ENCODE data around the gene PPFIBP2. TPM values are rescaled to one million over a fixed set of nuclear protein-coding genes. Genes with fewer than 3 reads are reported as not detected.

PPFIBP2 gene
- total RNA-seq, 1 experiment from 2014 or later = 5.7 TPM

DNA sequence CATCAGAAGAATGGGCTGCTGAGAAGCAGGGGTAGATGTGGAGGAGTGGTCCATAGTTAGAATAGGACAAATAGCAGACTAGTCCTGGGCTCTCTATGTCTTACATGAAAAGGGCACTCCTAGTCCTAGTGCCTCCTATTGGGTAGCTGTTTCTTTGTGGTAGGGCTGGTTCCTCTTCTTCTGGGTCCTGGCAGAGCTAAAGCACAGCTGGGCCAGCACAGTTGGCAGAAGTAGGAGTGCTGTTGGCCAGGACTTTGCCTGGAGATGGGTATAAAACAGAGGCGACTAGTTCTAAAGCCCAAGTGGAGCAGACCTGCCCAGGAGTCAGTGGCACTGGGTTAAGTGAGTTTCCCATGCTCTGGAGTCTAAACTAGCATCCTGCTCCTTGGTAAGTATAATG is 55.2 kb downstream of the PPFIBP2 start (continued):
- TF ChIP-seq, protein P1, sequence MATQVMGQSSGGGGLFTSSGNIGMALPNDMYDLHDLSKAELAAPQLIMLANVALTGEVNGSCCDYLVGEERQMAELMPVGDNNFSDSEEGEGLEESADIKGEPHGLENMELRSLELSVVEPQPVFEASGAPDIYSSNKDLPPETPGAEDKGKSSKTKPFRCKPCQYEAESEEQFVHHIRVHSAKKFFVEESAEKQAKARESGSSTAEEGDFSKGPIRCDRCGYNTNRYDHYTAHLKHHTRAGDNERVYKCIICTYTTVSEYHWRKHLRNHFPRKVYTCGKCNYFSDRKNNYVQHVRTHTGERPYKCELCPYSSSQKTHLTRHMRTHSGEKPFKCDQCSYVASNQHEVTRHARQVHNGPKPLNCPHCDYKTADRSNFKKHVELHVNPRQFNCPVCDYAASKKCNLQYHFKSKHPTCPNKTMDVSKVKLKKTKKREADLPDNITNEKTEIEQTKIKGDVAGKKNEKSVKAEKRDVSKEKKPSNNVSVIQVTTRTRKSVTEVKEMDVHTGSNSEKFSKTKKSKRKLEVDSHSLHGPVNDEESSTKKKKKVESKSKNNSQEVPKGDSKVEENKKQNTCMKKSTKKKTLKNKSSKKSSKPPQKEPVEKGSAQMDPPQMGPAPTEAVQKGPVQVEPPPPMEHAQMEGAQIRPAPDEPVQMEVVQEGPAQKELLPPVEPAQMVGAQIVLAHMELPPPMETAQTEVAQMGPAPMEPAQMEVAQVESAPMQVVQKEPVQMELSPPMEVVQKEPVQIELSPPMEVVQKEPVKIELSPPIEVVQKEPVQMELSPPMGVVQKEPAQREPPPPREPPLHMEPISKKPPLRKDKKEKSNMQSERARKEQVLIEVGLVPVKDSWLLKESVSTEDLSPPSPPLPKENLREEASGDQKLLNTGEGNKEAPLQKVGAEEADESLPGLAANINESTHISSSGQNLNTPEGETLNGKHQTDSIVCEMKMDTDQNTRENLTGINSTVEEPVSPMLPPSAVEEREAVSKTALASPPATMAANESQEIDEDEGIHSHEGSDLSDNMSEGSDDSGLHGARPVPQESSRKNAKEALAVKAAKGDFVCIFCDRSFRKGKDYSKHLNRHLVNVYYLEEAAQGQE (IDR thresholded peaks at IDR 0.05; ENCODE audit: low read depth) = no peak
- TF ChIP-seq CEBPB (IDR thresholded peaks at IDR 0.05; ENCODE audit: low read depth) = no peak

DNA sequence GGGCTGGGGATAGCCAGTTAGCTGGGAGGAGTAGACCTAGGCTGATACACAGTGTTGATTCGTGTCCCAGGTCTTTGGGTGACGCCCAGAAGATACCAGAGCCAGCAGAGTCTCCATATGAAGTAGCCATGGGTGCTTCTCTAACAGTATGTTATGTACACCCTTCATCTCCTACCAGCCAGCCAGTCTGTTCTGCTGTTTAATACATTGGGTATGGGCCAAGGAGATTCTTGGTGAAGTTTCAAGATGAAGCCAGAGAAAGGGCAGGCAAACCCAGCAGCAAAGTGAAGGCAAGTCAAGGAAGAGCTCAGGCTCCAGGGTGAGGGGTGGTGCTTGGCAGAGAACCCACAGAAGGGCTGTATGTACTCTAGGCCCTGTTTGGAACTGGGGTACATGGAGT is 56.4 kb downstream of the PPFIBP2 start:
- POLR2A ChIA-PET = no interaction called here
- intact Hi-C loops (cut with micrococcal nuclease) = loop anchor here (2.0 kb wide), 1 partner anchor 87 kb away; no protein-coding TSS in a partner anchor

More for the DNA sequence above, 56.4 kb downstream of the PPFIBP2 start:
- Histone ChIP-seq H3K9me2 (ENCODE audit: insufficient read depth) (no peaks in the 10 kb centered on the region), H3K27ac (ENCODE audit: low read depth, low read length) (no peak overlapping the region), H3K79me2 (ENCODE audit: insufficient read depth, low read length) (no peaks in the 10 kb centered on the region), H3K4me3 (replicated peaks in 1 of 2; ENCODE audit: low read depth in 1 of 2, low read length in 2 of 2) (no peak overlapping the region), H3K4me1 (ENCODE audit: control insufficient read depth in 1 of 2, insufficient read depth in 2 of 2, low read length in 2 of 2) (peaks cover 6 to 14% of the 10 kb centered on the region in 2 experiments; a peak in 2 of 4 replicates), H3K9ac (ENCODE audit: low read length) (no peak overlapping the region), H4K20me1 (ENCODE audit: insufficient read depth) (no peaks in the 10 kb centered on the region), H2AFZ (ENCODE audit: low read depth, low read length, poor library complexity, severe bottlenecking) (no peak overlapping the region), H3K36me3 (ENCODE audit: control insufficient read depth in 1 of 2, insufficient read depth in 2 of 2, low read length in 2 of 2) (no peaks in the 10 kb centered on the region), H3K27me3 (ENCODE audit: insufficient read depth, low read length) (no peaks in the 10 kb centered on the region), H3K9me3 (ENCODE audit: control insufficient read depth in 1 of 2, insufficient read depth in 1 of 2, low read depth in 1 of 2, low read length in 2 of 2) (no peaks in the 10 kb centered on the region), H3K4me2 (ENCODE audit: low read length) (no peak overlapping the region)
- ATAC-seq (no peak), DNase-seq (ENCODE audit: low read depth, low spot score) (no peak)
- no TSS peak for BruUV-seq (replicated peaks)
- no peak for TF ChIP-seq ZNF274 (IDR thresholded peaks at IDR 0.05; ENCODE audit: low read depth, low read length)
- no peak for TF ChIP-seq RAD21 (IDR thresholded peaks at IDR 0.05; ENCODE audit: low read depth)
- no peak for TF ChIP-seq SRF (IDR thresholded peaks at IDR 0.05; ENCODE audit: low read depth)
- TF ChIP-seq POLR2A (IDR thresholded peaks at IDR 0.05; ENCODE audit: borderline replicate concordance, extremely low read depth, insufficient read depth, insufficient read length) = no peak
- no peak for TF ChIP-seq TCF7L2 (IDR thresholded peaks at IDR 0.05; ENCODE audit: borderline replicate concordance, extremely low read depth, insufficient read depth, insufficient read length)
- no peak for TF ChIP-seq EZH2phosphoT487 (IDR thresholded peaks at IDR 0.05; ENCODE audit: borderline replicate concordance)
- TF ChIP-seq SP1 (IDR thresholded peaks at IDR 0.05; ENCODE audit: low read depth) = no peak
- no peak for TF ChIP-seq ELF1 (IDR thresholded peaks at IDR 0.05; ENCODE audit: borderline replicate concordance, low read depth)
- TF ChIP-seq ZFX (IDR thresholded peaks at IDR 0.05) = no peak
- TF ChIP-seq JUND (IDR thresholded peaks at IDR 0.05) = no peak
- TF ChIP-seq EZH2 (IDR thresholded peaks at IDR 0.05) = no peak
- no peak for TF ChIP-seq FOSL1 (IDR thresholded peaks at IDR 0.05; ENCODE audit: low read depth)
- no peak for TF ChIP-seq POLR2AphosphoS5 (IDR thresholded peaks at IDR 0.05; ENCODE audit: low read depth, low read length)
- TF ChIP-seq, protein P2, sequence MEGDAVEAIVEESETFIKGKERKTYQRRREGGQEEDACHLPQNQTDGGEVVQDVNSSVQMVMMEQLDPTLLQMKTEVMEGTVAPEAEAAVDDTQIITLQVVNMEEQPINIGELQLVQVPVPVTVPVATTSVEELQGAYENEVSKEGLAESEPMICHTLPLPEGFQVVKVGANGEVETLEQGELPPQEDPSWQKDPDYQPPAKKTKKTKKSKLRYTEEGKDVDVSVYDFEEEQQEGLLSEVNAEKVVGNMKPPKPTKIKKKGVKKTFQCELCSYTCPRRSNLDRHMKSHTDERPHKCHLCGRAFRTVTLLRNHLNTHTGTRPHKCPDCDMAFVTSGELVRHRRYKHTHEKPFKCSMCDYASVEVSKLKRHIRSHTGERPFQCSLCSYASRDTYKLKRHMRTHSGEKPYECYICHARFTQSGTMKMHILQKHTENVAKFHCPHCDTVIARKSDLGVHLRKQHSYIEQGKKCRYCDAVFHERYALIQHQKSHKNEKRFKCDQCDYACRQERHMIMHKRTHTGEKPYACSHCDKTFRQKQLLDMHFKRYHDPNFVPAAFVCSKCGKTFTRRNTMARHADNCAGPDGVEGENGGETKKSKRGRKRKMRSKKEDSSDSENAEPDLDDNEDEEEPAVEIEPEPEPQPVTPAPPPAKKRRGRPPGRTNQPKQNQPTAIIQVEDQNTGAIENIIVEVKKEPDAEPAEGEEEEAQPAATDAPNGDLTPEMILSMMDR (IDR thresholded peaks at IDR 0.05 in 2 of 3, conservative IDR thresholded peaks at IDR 0.05 in 1 of 3; ENCODE audit: borderline replicate concordance in 1 of 3, insufficient read depth in 1 of 3, low read depth in 2 of 3, low read length in 2 of 3) = no peak
- no peak for TF ChIP-seq CEBPB (IDR thresholded peaks at IDR 0.05; ENCODE audit: low read depth)
- ChIA-PET CTCF (interaction anchor here (1.1 to 3.4 kb wide), 2 partner anchors 15 to 96 kb away, joined by 4 to 26 read pairs; no protein-coding TSS in a partner anchor), RAD21 (ENCODE audit: low non-redundant PET in 1 of 2, low total read pairs in 2 of 2, uncharacterized antibody in 2 of 2, unreplicated experiment in 2 of 2) (interaction anchor here in 1 of 2 experiments (1.8 kb wide), 1 partner anchor 87 kb away, joined by 15 read pairs; no protein-coding TSS in a partner anchor)

Data from HCT116 (cell line).